Activated CD4-positive, alpha-beta T cell treated with anti-CD3 and anti-CD28 coated beads, Interleukin-2, Interleukin-6, amounts not matched to agents 100 ng/mL and 50 ng/mL, durations not matched to agents 16 hours and 8 hours (primary cell): Measurements from ENCODE around the gene MPIG6B.
"Not testable (repeated sequence)": the region's sequence is repeated elsewhere in the genome, so short reads cannot be mapped to it uniquely, and the experiment has no call there.

Experiments used
- DNase-seq: peaks from one replicate; pipeline ENCODE4 v3.0.0-alpha.2; 2020

Gene MPIG6B

DNA sequence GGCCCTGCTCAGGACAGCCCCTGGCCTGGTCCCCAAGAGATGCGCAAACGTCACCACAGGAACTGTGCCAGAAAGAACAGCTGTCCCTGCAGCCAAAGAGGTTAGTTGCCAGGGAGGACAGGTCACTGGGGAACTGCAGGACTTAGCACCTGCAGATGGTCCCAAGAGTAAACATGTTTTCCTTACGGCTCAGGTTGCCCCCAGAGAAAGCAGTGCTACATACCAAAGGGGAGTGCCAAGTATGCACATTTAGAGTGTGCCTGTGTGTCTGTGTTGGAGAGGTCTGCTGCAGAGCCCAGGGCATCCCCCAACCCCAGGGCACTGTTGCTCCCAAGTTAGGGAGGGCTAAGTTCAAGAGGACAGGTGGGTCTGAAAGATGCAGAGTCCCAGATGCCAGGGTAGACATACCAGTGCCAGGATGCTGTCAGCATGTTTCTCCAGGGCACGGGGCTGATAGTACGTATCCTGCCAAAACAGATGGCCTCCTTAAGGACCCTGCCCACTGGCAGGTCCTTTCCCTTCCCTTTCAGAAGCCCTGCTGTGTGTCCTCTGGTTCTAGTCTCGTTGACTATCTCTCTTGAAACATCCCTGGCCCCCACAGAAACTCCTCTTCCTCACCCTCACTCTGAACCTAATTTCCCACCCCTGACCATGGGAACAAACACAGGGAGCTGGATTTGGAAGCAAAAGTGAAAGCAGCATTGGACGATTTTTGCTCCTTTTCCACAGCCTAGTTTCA is 21.3 kb upstream of the MPIG6B start:
- no peak for DNase-seq

GRCh38 chr6:31702405-31702818 is 20.8 kb upstream of the MPIG6B start:
- peak; percentile 49 for DNase-seq

GRCh38 chr6:31702819-31703716 is 20.1 kb upstream of the MPIG6B start, which contains the start of gene ABHD16A:
Gene ABHD16A, minus strand, starts transcription at chr6:31703324. Its CDS starts 43 bp downstream, at chr6:31703281.
- peak; percentile 99 for DNase-seq

DNA sequence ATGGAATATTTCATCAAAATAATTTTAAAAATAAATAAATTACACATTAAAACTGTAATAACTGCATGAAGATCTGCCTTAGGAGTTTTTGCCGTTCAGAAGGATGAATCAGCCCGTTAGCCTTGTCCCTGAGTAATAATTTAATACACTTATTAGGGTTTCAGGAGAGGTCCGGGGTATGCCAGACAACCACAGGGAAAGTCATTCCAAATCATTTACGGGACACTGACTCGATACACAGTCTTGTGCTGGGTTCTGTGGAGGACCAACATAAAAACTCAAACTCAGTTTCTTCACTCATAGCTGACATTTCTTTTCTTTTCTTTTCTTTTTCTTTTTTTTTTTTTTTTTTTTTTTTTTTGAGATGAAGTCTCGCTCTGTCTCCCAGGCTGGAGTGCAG is 17.2 kb upstream of the MPIG6B start:
- no peak for DNase-seq

DNA sequence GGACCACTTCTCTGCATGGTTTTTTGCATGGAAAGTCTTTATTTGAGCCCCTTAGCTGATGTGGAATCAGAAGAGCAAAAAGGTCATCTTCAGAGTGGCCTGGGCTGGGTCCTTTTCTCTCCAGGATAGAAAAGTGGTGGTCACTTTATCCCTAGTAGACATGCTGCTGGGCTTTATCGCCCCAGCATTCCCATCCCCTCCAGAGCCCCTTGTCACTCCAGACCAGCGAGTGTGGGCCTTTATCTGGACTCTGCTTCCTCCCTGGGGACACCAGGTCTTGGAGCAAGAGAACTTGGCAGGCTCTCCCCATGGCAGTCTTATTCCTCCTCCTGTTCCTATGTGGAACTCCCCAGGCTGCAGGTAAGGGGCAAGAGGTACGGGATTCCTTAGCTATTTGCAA is 16.6 kb upstream of the MPIG6B start, which contains the start of gene LY6G6F:
Gene LY6G6F (plus strand): TSS at position 268 of the 400 bp plus-strand sequence. CDS start 41 bp downstream, at position 309.
- DNase-seq, result no peak

DNA sequence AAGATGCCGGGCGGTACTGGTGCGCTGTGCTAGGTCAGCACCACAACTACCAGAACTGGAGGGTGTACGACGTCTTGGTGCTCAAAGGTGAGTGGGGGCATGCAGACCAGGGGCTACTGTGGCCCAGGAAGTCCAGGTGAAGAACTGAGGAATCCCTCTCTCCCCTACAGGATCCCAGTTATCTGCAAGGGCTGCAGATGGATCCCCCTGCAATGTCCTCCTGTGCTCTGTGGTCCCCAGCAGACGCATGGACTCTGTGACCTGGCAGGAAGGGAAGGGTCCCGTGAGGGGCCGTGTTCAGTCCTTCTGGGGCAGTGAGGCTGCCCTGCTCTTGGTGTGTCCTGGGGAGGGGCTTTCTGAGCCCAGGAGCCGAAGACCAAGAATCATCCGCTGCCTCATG is 15.5 kb upstream of the MPIG6B start:
- DNase-seq, result no peak

GRCh38 chr6:31708224-31708623 is 14.9 kb upstream of the MPIG6B start:
- DNase-seq, result no peak

DNA sequence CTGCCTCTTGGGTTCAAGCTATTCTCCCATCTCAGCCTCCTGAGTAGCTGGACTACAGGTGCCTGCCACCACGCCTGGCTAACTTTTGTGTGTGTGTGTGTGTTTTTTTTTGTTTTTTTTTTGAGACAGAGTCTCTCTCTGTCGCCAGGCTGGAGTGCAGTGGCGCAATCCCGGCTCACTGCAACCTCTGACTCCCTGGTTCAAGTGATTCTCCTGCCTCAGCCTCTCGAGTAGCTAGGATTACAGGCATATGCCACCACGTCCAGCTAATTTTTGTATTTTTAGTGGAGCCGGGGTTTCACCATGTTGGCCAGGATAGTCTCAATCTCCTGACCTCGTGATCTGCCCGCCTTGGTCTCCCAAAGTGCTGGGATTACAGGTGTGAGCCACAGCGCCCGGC is 14.0 kb upstream of the MPIG6B start:
- DNase-seq, result not testable (repeated sequence)

GRCh38 chr6:31710523-31711219 is 12.5 kb upstream of the MPIG6B start:
- no peak for DNase-seq

GRCh38 chr6:31711233-31711632 is 11.9 kb upstream of the MPIG6B start:
- no peak for DNase-seq

- peak; percentile 21 for DNase-seq
Measured at GRCh38 chr6:31712296-31712695, 10.9 kb upstream of the MPIG6B start.

- no peak for DNase-seq
Measured at GRCh38 chr6:31713465-31713864, 9.7 kb upstream of the MPIG6B start.

- no peak for DNase-seq
Measured at GRCh38 chr6:31713991-31714684, 9.0 kb upstream of the MPIG6B start.

- DNase-seq, result no peak
Measured at GRCh38 chr6:31715022-31715958, 7.9 kb upstream of the MPIG6B start, which contains the start of gene LY6G6D. Gene LY6G6D, plus strand, starts transcription at chr6:31715348. Its CDS starts 8 bp downstream, at chr6:31715356.

GRCh38 chr6:31717499-31718222 is 5.5 kb upstream of the MPIG6B start:
- no peak for DNase-seq

GRCh38 chr6:31718265-31718664 is 4.9 kb upstream of the MPIG6B start:
- no peak for DNase-seq

- no peak for DNase-seq
Measured at GRCh38 chr6:31719001-31719400, 4.2 kb upstream of the MPIG6B start.

- no peak for DNase-seq
Measured at GRCh38 chr6:31720196-31720770, 2.9 kb upstream of the MPIG6B start.

- DNase-seq, result no peak
Measured at GRCh38 chr6:31721351-31722020, 1.7 kb upstream of the MPIG6B start, which contains the start of gene LY6G6C. Gene LY6G6C, minus strand, starts transcription at chr6:31721746. Its CDS starts 67 bp downstream, at chr6:31721679.
